GM19328 (cell line): ENCODE results near the gene EIF2A.

Experiments
- ATAC-seq: cut with Tn5 transposase; IDR thresholded peaks from one replicate; pipeline ENCODE4 v1.9.1; 2021; ENCODE audit warnings: mild to moderate bottlenecking, moderate library complexity; ENCODE audit not compliant: unreplicated experiment

Gene EIF2A

DNA sequence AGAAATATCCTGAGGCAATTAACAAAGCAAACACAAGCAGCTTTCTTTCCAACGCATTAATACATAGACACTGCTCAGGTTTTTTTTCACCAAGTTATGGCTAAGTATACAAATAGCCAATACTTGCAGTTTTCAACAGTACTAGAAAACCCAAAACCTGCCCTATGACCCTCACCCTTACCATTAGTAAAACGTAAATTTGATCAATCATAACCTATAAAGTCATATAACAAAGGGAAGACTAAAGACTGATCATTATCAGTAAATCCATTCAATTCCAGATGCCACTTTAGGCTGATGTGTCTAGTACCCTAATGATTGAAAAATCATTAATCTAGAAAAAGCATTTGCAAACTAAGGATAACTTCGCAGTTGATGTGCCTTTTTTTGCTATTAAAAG, 3.5 kb upstream of the EIF2A start:
- ATAC-seq = no peak

DNA sequence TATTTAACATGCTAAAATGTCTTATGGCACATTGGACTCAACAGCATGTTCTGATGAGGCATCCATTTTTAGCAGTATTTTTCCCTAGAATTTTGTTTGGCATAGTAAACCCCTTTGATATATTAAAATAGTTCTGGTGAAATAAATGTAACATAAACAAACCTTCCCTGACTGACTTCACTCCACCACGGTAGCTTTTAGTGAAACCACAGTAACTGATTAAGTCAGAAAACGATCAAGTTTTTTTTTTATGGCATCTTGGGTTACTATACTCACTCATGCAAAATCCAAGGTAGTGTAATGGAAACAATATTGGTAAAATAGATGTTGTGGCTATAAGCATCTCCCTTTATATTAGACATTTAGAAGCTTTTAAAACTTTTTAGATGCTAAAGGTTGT, 3.1 kb upstream of the EIF2A start:
- no peak for ATAC-seq

GRCh38 chr3:150544041-150544440, 2.5 kb upstream of the EIF2A start:
- no peak for ATAC-seq

GRCh38 chr3:150544726-150545125, 1.9 kb upstream of the EIF2A start:
- no peak for ATAC-seq

DNA sequence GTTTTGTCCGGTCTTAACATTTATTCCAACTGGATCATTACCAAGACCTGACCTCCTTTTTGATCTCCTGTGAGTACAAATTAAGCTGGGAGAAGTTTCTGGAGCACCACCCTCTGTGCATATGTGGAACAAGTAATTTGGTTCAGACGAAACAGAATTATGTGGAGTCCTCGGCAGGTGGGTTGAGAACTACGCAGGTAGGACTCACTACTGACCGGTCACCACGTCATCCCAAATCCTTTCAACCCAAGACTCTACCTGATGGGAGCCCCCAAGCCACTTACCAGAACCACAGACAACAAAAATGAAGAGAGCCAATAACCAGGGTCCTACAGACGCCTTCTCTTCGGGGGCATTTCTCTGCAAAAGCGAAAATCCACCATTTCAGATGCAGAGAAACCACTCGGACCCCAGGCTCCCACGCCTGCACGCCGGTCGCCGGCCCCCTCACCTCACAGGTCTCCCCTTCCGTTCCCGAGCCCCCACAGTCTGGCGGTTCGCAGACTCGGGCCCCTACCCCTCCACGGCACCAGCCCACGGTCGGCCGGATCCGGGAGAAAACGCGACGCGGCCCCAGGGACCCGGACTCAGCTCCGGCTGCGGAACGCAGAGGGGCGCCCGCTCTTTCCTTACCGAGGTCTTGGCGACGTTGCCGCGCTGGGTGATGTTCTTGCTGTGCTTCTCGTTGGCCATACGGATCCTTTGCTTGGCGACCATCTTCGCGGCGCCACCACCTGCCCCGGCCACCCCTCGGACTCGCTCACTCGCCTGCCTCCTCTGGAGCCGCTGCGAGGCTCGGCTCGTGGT, 965 bp upstream of the EIF2A start:
- peak; percentile 12 for ATAC-seq

GRCh38 chr3:150547045-150547741, 606 bp downstream of the EIF2A start:
- no peak for ATAC-seq

DNA sequence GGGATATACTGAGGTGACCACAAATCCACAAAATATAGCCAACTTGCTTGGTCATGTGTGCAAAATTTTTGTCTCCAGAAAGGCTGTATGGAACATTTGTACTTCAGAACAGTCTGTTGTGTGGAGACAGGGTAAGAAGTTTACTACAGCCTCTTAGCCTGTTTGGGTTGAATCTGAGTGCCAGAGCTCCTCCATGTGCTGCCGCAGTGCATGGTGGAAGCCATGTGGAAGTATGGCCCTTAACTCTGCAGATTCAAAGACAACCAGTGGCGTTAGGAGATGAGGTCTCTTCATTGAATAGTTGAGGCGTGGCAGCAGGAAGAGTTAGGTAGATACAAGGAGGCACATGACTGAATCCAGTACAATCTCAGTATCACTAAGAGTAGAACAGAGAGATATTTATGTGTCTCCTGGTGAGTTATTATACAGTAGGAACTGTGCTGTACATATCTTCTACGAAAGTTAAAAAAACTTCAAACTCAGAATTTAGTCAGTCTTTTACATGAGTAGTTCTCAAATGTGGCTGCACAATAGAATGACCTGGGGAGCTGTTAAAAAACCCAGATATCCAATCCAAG, 9.4 kb downstream of the EIF2A start:
- ATAC-seq = no peak

DNA sequence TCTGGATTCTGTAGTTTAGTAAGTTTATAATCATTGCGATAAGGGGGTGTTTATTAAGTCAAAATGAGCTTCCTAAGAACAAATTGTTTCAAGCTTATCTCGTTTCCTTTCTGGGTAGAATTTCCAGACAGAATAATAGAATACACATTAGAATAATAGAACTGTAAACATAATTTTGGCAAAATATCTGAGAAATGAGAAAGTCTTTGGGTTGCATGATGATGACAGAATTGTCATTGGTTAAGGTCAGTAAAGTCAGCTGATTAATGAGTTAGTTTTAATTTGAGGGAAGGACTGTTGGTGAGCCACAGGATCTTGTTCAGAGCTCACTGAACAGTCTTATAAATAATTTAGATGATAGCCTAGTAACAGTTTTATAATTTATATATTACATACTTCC, 10.2 kb downstream of the EIF2A start:
- ATAC-seq = no peak

DNA sequence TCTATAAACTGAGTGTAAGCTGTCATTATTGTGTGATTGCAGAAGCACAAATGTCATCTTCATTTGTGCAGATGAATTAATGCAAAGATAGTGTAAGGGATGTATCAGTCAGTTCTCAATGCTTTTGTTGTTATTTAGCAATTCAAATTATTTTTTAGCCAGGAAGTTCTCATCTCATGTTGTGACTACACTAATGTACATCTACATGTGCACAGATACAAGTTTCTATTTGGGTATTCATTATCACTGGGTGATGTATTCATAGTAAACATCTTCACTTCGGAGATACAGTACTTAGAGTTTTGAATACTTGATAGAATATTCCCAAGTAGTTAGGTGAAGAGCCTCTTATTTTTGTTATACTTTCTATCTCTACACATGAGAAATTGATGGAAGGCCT, 11.1 kb downstream of the EIF2A start:
- ATAC-seq = no peak

DNA sequence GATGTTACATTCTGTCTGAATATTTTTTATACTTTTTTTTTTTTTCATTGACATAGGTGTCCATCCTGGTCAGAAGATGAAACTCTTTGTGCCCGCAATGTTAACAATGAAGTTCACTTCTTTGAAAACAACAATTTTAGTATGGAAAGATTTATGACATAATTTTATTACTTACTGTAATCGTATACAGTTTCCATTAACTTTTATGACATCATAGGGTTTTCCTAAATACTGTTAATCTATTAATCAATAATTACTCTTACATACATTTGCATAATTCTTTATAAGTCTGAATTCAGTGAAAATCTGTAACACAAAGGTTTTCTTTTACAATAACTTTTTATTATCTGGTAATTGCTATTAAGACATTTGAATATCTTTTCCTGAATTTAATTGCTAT, 17.7 kb downstream of the EIF2A start:
- ATAC-seq = no peak

DNA sequence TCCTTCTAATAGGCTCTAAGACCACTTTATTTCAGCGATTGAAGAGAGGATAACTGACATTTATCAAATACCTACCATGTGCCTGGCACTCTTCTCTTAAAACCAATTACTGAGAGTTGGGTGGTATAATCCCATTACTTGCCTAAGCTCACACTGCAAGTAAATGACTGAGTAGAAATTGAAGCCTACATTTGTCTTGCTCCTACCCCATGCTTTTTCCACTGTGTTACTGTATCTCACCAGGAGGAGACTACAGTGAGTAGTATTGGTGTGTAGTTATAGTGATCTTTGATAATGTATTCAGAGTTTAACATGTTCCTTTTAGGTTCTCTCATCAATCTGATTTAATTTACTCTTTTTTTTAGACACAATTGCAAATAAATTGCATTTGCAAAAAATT, 20.7 kb downstream of the EIF2A start:
- no peak for ATAC-seq

GRCh38 chr3:150577855-150578254, 31.3 kb downstream of the EIF2A start:
- no peak for ATAC-seq

- no peak for ATAC-seq
These were observed 34.6 kb downstream of the EIF2A start for GRCh38 chr3:150581174-150581573.

GRCh38 chr3:150582620-150583019, 36.0 kb downstream of the EIF2A start:
- ATAC-seq = peak; percentile 42

- ATAC-seq = peak; percentile 54
These were observed 36.4 kb downstream of the EIF2A start for GRCh38 chr3:150583028-150583427.

DNA sequence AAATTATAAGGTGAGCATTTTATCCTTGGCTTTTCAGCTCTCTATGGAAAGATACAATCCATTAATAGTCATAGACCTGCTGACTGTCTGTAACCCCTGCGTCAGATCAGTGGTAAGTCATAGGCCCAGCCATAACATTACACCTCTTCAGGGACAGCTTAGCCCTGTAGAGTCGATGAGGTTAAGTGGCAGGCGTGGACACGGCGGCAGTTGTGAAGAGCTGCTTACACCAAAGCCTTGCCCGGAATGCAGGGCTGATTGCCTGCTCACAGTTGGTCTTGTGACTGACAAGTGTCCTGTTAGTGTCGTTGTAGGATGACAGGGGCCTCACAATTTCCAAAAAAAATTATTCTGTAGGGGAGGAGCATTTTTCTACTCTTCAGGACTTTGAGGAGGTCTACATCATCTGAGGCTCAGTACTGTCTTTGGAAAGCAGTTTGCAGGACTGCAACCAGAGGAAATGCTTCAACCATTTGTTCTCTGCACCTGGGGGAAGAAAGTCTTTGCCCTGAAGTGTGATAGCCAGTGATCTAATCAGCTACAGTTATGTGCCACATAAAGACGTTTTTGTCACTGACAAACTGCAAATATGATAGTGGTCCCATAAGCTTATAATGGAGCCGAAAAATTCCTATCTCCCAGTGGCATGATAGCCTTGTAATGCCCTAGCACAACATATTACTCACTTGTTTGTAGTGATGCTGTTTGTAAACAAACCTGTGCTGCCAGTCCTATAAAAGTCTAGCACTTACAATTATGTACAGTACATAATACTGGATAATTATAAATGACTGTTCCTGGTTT, 41.6 kb downstream of the EIF2A start:
- ATAC-seq = no peak

GRCh38 chr3:150589759-150590158, 43.2 kb downstream of the EIF2A start:
- ATAC-seq = no peak

DNA sequence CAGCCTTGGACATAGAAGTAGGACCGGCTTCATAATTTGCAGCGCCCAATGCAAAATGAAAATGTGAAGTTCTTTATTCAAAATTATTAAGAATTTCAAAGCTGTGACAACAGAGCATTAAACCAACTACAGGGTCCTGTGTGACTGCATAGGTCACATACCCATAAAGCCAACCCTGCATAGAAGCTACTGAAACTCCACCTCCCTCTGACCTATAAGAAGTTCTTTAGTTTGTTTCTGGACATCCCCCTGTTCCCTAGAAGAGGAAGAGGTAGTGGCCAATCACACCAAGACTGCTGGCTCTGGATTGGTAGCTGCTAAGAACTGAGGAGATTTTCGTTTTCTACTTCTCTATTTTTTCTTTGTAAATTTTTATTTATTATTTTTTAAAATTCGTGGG, 47.6 kb downstream of the EIF2A start:
- ATAC-seq = no peak

GRCh38 chr3:150597646-150598045, 51.1 kb downstream of the EIF2A start:
- no peak for ATAC-seq

DNA sequence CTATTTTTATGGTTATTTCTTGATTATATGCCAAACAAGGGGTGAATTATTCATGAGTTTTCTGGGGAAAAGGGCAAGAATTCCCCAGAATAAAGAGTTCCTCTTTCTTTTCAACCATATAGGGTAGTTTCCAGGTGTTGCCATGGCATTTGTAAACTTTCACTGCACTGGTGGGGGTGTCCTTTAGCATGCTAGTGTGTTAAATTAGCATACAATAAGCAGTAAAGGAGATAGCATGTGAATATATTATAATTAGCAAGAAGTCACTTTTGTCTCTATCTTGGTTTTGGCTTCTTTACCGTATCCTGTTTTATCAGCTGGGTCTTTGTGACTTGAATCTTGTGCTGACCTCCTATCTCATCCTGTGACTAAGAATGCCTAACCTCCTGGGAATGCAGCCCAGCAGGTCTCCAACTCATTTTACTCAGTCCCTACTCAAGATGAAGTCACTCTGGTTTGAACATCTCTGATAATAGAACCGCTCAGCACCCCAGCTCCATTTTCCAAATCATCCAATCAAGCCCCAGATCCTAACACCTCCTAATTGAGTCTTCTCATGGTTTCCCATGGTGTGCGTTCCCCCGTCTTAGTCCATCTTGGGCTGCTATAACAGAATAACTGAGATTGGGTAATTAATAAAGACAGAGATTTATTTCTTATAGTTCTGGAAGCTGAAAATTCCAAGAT, 53.2 kb downstream of the EIF2A start:
- no peak for ATAC-seq
